Measurements from ENCODE around the gene AGAP4.
"Not testable (repeated sequence)": the region's sequence is repeated elsewhere in the genome, so short reads cannot be mapped to it uniquely, and the experiment has no call there.

The AGAP4 gene

GRCh38 chr10:45794761-45795160, 52.5 kb downstream of the AGAP4 start:
- H3K4me1 ChIP-seq (ENCODE audit: control insufficient read depth in 5 of 5, insufficient read depth in 5 of 5, low read length in 5 of 5); H3K9ac ChIP-seq (ENCODE audit: low read length in 5 of 5); H3K27ac ChIP-seq (ENCODE audit: low read depth, low read length); H3K9me3 ChIP-seq (ENCODE audit: control insufficient read depth in 5 of 5, low read length in 5 of 5); H3K27me3 ChIP-seq (ENCODE audit: control insufficient read depth in 5 of 5, insufficient read depth in 4 of 5, low read length in 5 of 5); H3K4me3 ChIP-seq (ENCODE audit: low read depth in 1 of 5, low read length in 5 of 5): not testable (repeated sequence)
- peaks cover 0 to 12% (median 10%) of the 10 kb centered on the region in 5 donors for H3K36me3 ChIP-seq (ENCODE audit: control insufficient read depth in 5 of 5, insufficient read depth in 5 of 5, low read length in 5 of 5)

GRCh38 chr10:45790694-45791426, 56.4 kb downstream of the AGAP4 start:
- not testable (repeated sequence) for H3K9me3 ChIP-seq (ENCODE audit: control insufficient read depth in 5 of 5, low read length in 5 of 5); H3K27ac ChIP-seq (ENCODE audit: low read depth, low read length); H3K4me1 ChIP-seq (ENCODE audit: control insufficient read depth in 5 of 5, insufficient read depth in 5 of 5, low read length in 5 of 5); H3K27me3 ChIP-seq (ENCODE audit: control insufficient read depth in 5 of 5, insufficient read depth in 4 of 5, low read length in 5 of 5); H3K4me3 ChIP-seq (ENCODE audit: low read depth in 1 of 5, low read length in 5 of 5); H3K9ac ChIP-seq (ENCODE audit: low read length in 5 of 5)
- peaks cover 4 to 36% (median 23%) of the 10 kb centered on the region in 5 donors for H3K36me3 ChIP-seq (ENCODE audit: control insufficient read depth in 5 of 5, insufficient read depth in 5 of 5, low read length in 5 of 5)

- H3K36me3 ChIP-seq (ENCODE audit: control insufficient read depth in 5 of 5, insufficient read depth in 5 of 5, low read length in 5 of 5), result peaks cover 10 to 42% (median 28%) of the 10 kb centered on the region in 5 donors
- H3K4me1 ChIP-seq (ENCODE audit: control insufficient read depth in 5 of 5, insufficient read depth in 5 of 5, low read length in 5 of 5); H3K27ac ChIP-seq (ENCODE audit: low read depth, low read length); H3K4me3 ChIP-seq (ENCODE audit: low read depth in 1 of 5, low read length in 5 of 5); H3K27me3 ChIP-seq (ENCODE audit: control insufficient read depth in 5 of 5, insufficient read depth in 4 of 5, low read length in 5 of 5); H3K9ac ChIP-seq (ENCODE audit: low read length in 5 of 5); H3K9me3 ChIP-seq (ENCODE audit: control insufficient read depth in 5 of 5, low read length in 5 of 5): not testable (repeated sequence)
Observed at GRCh38 chr10:45789991-45790390, 57.3 kb downstream of the AGAP4 start.

- H3K4me1 ChIP-seq (ENCODE audit: control insufficient read depth in 5 of 5, insufficient read depth in 5 of 5, low read length in 5 of 5); H3K27ac ChIP-seq (ENCODE audit: low read depth, low read length); H3K9ac ChIP-seq (ENCODE audit: low read length in 5 of 5); H3K9me3 ChIP-seq (ENCODE audit: control insufficient read depth in 5 of 5, low read length in 5 of 5); H3K4me3 ChIP-seq (ENCODE audit: low read depth in 1 of 5, low read length in 5 of 5); H3K27me3 ChIP-seq (ENCODE audit: control insufficient read depth in 5 of 5, insufficient read depth in 4 of 5, low read length in 5 of 5): not testable (repeated sequence)
- H3K36me3 ChIP-seq (ENCODE audit: control insufficient read depth in 5 of 5, insufficient read depth in 5 of 5, low read length in 5 of 5), result peaks cover 12 to 42% (median 26%) of the 10 kb centered on the region in 5 donors
Observed at GRCh38 chr10:45787212-45787741, 60.0 kb downstream of the AGAP4 start.

GRCh38 chr10:45786217-45786616, 61.1 kb downstream of the AGAP4 start:
- peaks cover 12 to 42% (median 22%) of the 10 kb centered on the region in 5 donors for H3K36me3 ChIP-seq (ENCODE audit: control insufficient read depth in 5 of 5, insufficient read depth in 5 of 5, low read length in 5 of 5)
- H3K9ac ChIP-seq (ENCODE audit: low read length in 5 of 5); H3K27ac ChIP-seq (ENCODE audit: low read depth, low read length): not testable (repeated sequence)

More at GRCh38 chr10:45786217-45786616, 61.1 kb downstream of the AGAP4 start:
- H3K4me3 ChIP-seq (ENCODE audit: low read depth in 1 of 5, low read length in 5 of 5); H3K4me1 ChIP-seq (ENCODE audit: control insufficient read depth in 5 of 5, insufficient read depth in 5 of 5, low read length in 5 of 5); H3K9me3 ChIP-seq (ENCODE audit: control insufficient read depth in 5 of 5, low read length in 5 of 5); H3K27me3 ChIP-seq (ENCODE audit: control insufficient read depth in 5 of 5, insufficient read depth in 4 of 5, low read length in 5 of 5): not testable (repeated sequence)
